WTC11 (cell line): ENCODE data around the gene CLK2.

Source experiments
- AFF4 ChIP-seq: sonication (generic); formaldehyde crosslinking; IDR thresholded peaks from 2 replicates; pipeline ENCODE4 v1.8.1; 2023; ENCODE audit warnings: mild to moderate bottlenecking, missing genetic modification reagents, borderline replicate concordance
- CTCF ChIP-seq: fragments of 200-600 bp; IDR thresholded peaks from 2 replicates; pipeline ENCODE4 v1.8.0; 2022; ENCODE audit warnings: antibody characterized with exemption
- GTF2I ChIP-seq: fragments of 250-450 bp; sonication (Bioruptor Pico); conservative IDR thresholded peaks from 2 replicates; pipeline ENCODE4 v1.4.0; 2021; ENCODE audit warnings: mild to moderate bottlenecking
- NFATC4 ChIP-seq: fragments of 250-450 bp; sonication (Bioruptor Pico); IDR thresholded peaks from 2 replicates; pipeline ENCODE4 v1.9.0; 2021; ENCODE audit warnings: mild to moderate bottlenecking
- NR3C1 ChIP-seq: sonication (generic); formaldehyde crosslinking; conservative IDR thresholded peaks from 2 replicates; pipeline ENCODE4 v1.8.1; 2023; ENCODE audit warnings: low read depth, mild to moderate bottlenecking, missing genetic modification reagents
- ZNF121 ChIP-seq: sonication (generic); formaldehyde crosslinking; IDR thresholded peaks from 2 replicates; pipeline ENCODE4 v1.8.0; 2023; ENCODE audit warnings: missing genetic modification reagents
- TF ChIP-seq, protein P1 (sequence below): sonication (generic); formaldehyde crosslinking; IDR thresholded peaks from 2 replicates; pipeline ENCODE4 v1.8.1; 2023; ENCODE audit warnings: mild to moderate bottlenecking, moderate library complexity, missing genetic modification reagents

DNA sequence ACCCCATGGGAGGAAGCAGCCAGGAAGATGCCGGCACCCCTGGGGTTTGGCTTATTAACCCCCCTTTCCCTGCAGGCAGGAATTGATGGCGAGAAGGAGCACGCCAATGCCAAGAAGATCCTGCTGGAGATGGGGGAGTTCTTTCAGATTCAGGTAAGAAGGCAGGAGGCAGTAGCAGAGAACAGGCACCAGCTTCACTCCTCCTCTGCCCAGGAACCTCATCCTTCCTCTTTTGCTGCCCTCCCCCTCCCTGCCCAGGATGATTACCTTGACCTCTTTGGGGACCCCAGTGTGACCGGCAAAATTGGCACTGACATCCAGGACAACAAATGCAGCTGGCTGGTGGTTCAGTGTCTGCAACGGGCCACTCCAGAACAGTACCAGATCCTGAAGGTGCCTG lies 46.2 kb upstream of the CLK2 start:
- TF ChIP-seq, protein P1, sequence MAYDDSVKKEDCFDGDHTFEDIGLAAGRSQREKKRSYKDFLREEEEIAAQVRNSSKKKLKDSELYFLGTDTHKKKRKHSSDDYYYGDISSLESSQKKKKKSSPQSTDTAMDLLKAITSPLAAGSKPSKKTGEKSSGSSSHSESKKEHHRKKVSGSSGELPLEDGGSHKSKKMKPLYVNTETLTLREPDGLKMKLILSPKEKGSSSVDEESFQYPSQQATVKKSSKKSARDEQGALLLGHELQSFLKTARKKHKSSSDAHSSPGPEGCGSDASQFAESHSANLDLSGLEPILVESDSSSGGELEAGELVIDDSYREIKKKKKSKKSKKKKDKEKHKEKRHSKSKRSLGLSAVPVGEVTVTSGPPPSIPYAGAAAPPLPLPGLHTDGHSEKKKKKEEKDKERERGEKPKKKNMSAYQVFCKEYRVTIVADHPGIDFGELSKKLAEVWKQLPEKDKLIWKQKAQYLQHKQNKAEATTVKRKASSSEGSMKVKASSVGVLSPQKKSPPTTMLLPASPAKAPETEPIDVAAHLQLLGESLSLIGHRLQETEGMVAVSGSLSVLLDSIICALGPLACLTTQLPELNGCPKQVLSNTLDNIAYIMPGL, result no peak
- TF ChIP-seq CTCF (no peak), ZNF121 (CRISPR knock-in tag) (no peak), AFF4 (CRISPR knock-in tag) (no peak), NFATC4 (CRISPR knock-in tag) (no peak), NR3C1 (CRISPR knock-in tag) (no peak), GTF2I (CRISPR knock-in tag) (no peak)
